Activated naive CD4-positive, alpha-beta T cell treated with anti-CD3 and anti-CD28 coated beads, Interleukin-2, amount 50 U/mL, for 16 hours (primary cell): ENCODE data around the gene ZNF234.
A peak's percentile ranks its signal among the peaks of the same experiment; 100 is the strongest.
"Not testable (repeated sequence)": the region's sequence is repeated elsewhere in the genome, so short reads cannot be mapped to it uniquely, and the experiment has no call there.

Source experiments
- DNase-seq: peaks from one replicate; pipeline ENCODE4 v3.0.0-alpha.2; 2020

ZNF234 gene

DNA sequence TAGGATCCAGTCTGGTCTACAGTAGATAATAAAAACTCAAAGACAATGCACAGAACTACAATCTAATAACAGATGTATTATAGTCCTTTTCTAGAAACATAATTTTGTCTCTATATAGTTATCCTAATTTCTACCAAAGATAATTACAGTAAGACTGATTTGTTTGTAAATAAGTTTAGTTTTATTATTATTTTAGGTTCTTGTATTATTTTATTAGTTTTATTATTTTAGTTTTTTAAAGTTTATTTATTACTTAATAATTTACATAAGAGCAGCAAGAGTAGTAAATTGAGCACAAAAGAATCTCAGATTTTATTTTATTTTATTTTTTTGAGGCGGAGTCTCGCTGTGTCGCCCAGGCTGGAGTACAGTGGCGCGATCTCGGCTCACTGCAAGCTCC is 48.7 kb downstream of the ZNF234 start:
- DNase-seq: no peak

DNA sequence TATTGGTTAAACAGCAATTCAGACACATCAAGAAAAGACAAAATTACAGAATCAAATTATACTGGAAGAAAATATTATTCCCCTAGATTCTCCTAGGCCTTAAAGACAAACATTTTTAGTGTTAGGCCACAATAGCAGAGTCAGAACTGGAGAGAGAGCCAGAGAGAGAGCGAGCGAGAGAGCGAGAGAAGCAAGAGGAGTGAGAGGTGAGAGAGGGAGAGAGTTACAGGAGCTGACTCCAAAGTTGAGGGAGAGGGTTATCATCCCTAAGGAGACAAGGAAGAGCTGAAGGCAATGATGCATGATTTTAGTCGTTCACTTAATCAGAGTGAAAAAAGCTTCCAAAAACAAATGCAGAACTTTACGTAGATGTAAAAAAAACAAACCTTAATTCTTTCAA is 50.8 kb downstream of the ZNF234 start:
- DNase-seq: no peak

GRCh38 chr19:44196772-44197171 is 55.4 kb downstream of the ZNF234 start:
- no peak for DNase-seq

DNA sequence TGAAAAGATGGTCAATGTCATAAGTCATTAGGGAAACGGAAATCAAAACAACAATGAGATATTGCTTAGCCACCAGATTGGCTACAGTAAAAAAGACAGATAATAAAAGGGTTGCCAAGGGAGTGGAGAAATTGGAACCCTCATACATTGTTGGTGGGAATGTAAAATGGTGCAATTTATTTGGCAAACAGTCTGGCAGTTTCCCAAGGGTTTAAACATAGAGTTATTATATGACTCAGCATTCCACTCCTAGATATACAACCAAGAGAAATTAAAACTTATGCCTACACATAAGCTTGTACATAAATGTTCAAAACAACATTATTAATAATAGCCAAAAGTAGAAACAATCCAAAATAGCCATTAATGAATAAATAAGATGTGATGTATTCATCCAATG is 61.1 kb downstream of the ZNF234 start:
- DNase-seq: no peak

- DNase-seq: no peak
Measured at GRCh38 chr19:44202974-44203373, 61.6 kb downstream of the ZNF234 start.

- not testable (repeated sequence) for DNase-seq
Measured at GRCh38 chr19:44203877-44204276, 62.5 kb downstream of the ZNF234 start.

DNA sequence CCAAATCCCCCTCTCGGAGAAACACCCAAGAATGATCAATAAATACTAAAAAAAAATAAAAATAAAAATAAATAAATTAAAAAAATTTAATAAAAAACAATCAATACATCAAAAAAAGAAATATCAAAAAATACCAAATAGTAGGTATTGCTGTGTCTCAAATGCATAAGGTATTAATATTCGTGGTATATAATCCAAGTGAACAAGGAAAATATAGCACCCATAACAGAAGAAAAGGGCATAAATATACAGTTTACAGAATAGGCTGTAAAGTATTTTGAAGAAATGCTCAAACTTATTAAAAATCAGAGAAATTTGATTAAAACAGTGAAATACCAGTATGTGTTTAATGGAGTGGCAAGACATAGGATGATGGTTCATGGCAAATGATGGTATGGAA is 63.4 kb downstream of the ZNF234 start:
- no peak for DNase-seq

DNA sequence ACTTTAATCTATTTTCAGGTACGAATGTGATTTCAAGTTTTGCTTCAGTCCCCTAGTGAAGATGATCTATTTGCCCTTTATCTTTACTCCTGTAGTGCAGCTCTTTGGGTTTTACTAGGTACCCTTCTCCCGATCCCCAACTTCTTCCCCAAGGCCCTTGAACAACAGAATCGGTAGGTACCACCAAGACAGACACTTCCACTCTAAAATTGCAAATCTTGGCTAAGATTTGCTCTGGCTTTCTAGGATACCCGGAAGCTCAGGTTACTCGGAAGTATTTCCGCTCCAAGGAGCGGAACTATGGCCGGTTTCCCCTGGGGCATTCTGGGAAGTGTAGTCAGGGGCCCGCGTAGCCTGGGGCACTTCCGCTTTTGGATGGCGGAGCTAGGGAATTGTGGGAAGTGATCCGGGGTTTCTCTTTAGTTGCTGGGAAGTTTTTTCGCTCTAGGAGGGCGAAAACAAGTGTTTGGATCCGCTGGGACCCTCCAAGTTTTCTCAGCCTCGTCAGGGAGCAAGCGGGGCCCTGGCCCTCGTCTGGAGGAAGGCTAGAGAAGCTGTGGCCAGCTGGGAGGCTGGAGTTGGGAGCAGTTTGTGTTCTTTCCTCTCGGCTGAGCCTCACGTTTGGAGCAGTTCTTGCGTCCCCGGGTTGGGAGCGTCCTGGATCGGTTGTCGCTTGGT is 65.9 kb downstream of the ZNF234 start:
- DNase-seq: peak; percentile 82
